Camera-type eye (tissue), 1 donor: Measurements from ENCODE around the gene CLPSL1. TPM values are rescaled to one million over a fixed set of nuclear protein-coding genes. Genes with fewer than 3 reads are reported as not detected.

Experiments used
- total RNA-seq: library from RNA; depleted of rRNA; stranded (reverse); fragments of >200 nt; gene quantifications from one replicate; pipeline ENCODE4 v1.2.3, GENCODE V29; 2014

CLPSL1 gene
- not detected for total RNA-seq

GRCh38 chr6:35780719-35781118 is at the start of gene CLPSL1:
Gene CLPSL1, plus strand, starts transcription at chr6:35781019. Its CDS starts 92 bp downstream, at chr6:35781111.

GRCh38 chr6:35736982-35737412 is 43.8 kb upstream of the CLPSL1 start, which contains the start of gene ARMC12:
Gene ARMC12, plus strand, starts transcription at chr6:35737032. Its CDS starts 77 bp downstream, at chr6:35737109.

GRCh38 chr6:35776364-35777215 is 4.2 kb upstream of the CLPSL1 start, which contains the start of gene CLPSL2:
Gene CLPSL2, plus strand, starts transcription at chr6:35776598. Its CDS starts 21 bp downstream, at chr6:35776619.

GRCh38 chr6:35804996-35805736 is 24.3 kb downstream of the CLPSL1 start, which contains the start of gene LHFPL5:
Gene LHFPL5, plus strand, starts transcription at chr6:35805352. Its CDS starts 319 bp downstream, at chr6:35805671.

Other genes with a start within 250 kb of the CLPSL1 start
- 12.7 TPM for gene FKBP5, start 92.1 kb upstream of the CLPSL1 start, total RNA-seq
- 0.38 TPM for gene ARMC12, start 44.0 kb upstream of the CLPSL1 start, total RNA-seq
- gene CLPSL2, start 4.4 kb upstream of the CLPSL1 start, total RNA-seq = not detected
- not detected for gene CLPS, start 16.3 kb downstream of the CLPSL1 start, total RNA-seq
- 0.27 TPM for gene LHFPL5, start 24.3 kb downstream of the CLPSL1 start, total RNA-seq
- gene SRPK1, start 140.1 kb downstream of the CLPSL1 start, total RNA-seq = 96.9 TPM
- gene SLC26A8, start 243.6 kb downstream of the CLPSL1 start, total RNA-seq = 1.4 TPM
- gene MAPK14, start 246.8 kb downstream of the CLPSL1 start, total RNA-seq = 75.2 TPM